ENCODE results near the gene DNAH5. TPM values are rescaled to one million over a fixed set of nuclear protein-coding genes. Genes with fewer than 3 reads are reported as not detected.

DNAH5 gene
- total and polyA plus RNA-seq, 2 donors (not counting 3 experiments of a cell fraction or from before 2014, with no cell fraction given): 0.23 to 1.7 TPM

DNA sequence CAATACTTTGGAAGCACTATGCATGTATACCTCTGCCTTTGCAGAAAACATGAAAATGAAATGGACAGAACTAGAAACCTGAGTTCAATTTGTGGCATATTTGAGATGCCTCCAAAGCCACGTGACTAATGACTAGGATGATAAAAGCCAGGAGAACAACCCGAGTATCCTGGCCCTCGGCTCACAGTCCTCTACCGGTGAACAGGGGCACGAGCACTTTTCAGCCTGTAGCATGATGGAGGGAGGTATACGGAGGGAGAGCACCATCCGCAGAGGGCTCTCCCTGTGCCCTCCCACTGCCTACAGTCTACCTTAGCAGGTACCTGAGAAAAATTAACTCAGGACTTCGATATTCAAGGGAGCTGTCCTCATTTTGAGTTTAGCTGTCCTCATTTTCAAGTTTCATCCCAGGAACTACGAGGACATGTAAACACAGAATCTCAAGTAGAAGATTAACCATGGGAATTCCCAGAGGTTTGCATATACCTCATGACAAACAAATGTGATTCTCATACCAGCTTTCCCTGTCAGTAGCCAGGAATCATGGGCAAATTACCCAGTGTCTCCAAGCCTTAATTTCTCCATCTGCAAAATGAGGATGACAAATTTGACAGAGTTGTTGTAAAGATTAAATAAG is 249.3 kb downstream of the DNAH5 start:
- intact Hi-C loops (cut with micrococcal nuclease) (no loop called here), dilution Hi-C loops (cut with MboI; ENCODE audit: extremely low pct_ligation_motif_present, low sequenced_read_pairs) (no loop called here)
- Histone ChIP-seq H3K4me2 (ENCODE audit: insufficient read depth, low read length) (no peak overlapping the region), H4K20me1 (replicated peaks; ENCODE audit: control insufficient read depth, extremely low read depth, insufficient read depth, low read length) (no peaks in the 10 kb centered on the region), H3K27me3 (ENCODE audit: control insufficient read depth in 2 of 2, insufficient read depth in 2 of 2, low read length in 2 of 2) (no peaks in the 10 kb centered on the region), H3K9me1 (replicated peaks; ENCODE audit: control insufficient read depth, extremely low read depth, insufficient read depth, low read length) (no peaks in the 10 kb centered on the region), H2AFZ (ENCODE audit: low read depth, low read length) (no peak overlapping the region), H3K9me3 (replicated peaks; ENCODE audit: control insufficient read depth, insufficient read depth, low read length) (no peaks in the 10 kb centered on the region), H3K4me3 (replicated peaks in 1 of 3; ENCODE audit: insufficient read depth in 1 of 3, low read depth in 1 of 3, low read length in 3 of 3) (no peak overlapping the region), H3K36me3 (ENCODE audit: control insufficient read depth in 2 of 2, extremely low read depth in 1 of 2, insufficient read depth in 2 of 2, low read length in 2 of 2) (no peaks in the 10 kb centered on the region), H3K27ac (ENCODE audit: insufficient read depth, low read depth, low read length) (no peak overlapping the region), H3K9ac (replicated peaks; ENCODE audit: extremely low read depth, insufficient read depth, low read length) (no peak overlapping the region), H3K79me2 (ENCODE audit: control insufficient read depth, insufficient read depth, low read length) (no peaks in the 10 kb centered on the region), H3K4me1 (ENCODE audit: control insufficient read depth, extremely low read depth, insufficient read depth, low read length) (no peaks in the 10 kb centered on the region)
- ChIA-PET POLR2A (no interaction called here), CTCF (no interaction called here)
- TF ChIP-seq EZH2 (IDR thresholded peaks at IDR 0.05; ENCODE audit: borderline replicate concordance, low read depth, low read length, severe bottlenecking): no peak
- TF ChIP-seq, protein P1, sequence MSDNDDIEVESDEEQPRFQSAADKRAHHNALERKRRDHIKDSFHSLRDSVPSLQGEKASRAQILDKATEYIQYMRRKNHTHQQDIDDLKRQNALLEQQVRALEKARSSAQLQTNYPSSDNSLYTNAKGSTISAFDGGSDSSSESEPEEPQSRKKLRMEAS (IDR thresholded peaks at IDR 0.05; ENCODE audit: insufficient read depth, insufficient read length): no peak
- TF ChIP-seq, protein P2, sequence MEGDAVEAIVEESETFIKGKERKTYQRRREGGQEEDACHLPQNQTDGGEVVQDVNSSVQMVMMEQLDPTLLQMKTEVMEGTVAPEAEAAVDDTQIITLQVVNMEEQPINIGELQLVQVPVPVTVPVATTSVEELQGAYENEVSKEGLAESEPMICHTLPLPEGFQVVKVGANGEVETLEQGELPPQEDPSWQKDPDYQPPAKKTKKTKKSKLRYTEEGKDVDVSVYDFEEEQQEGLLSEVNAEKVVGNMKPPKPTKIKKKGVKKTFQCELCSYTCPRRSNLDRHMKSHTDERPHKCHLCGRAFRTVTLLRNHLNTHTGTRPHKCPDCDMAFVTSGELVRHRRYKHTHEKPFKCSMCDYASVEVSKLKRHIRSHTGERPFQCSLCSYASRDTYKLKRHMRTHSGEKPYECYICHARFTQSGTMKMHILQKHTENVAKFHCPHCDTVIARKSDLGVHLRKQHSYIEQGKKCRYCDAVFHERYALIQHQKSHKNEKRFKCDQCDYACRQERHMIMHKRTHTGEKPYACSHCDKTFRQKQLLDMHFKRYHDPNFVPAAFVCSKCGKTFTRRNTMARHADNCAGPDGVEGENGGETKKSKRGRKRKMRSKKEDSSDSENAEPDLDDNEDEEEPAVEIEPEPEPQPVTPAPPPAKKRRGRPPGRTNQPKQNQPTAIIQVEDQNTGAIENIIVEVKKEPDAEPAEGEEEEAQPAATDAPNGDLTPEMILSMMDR (IDR thresholded peaks at IDR 0.05; ENCODE audit: extremely low read depth in 1 of 2, insufficient read depth in 1 of 2, low read depth in 1 of 2, low read length in 2 of 2): no peak
- no peak for TF ChIP-seq FOS (IDR thresholded peaks at IDR 0.05; ENCODE audit: borderline replicate concordance, insufficient read depth, low read length)
- TF ChIP-seq POLR2A (IDR thresholded peaks at IDR 0.05; ENCODE audit: low read depth, low read length): no peak
- TF ChIP-seq JUN (IDR thresholded peaks at IDR 0.05; ENCODE audit: borderline replicate concordance, insufficient read depth, insufficient read length, low read depth): no peak
- TF ChIP-seq MYC (IDR thresholded peaks at IDR 0.05; ENCODE audit: low read depth, low read length): no peak
- no peak for TF ChIP-seq POLR2AphosphoS5 (IDR thresholded peaks at IDR 0.05; ENCODE audit: insufficient read depth, low read depth, low read length)
- no peak for TF ChIP-seq GATA2 (IDR thresholded peaks at IDR 0.05; ENCODE audit: insufficient read depth, insufficient read length, low read depth, low read length)
- FAIRE-seq: no peak
- DNase-seq (ENCODE audit: low read depth, low spot score): no peak
- no TSS peak for BruUV-seq (replicated peaks)

Measured in endothelial cell of umbilical vein (primary cell).